Activated CD8-positive, alpha-beta memory T cell treated with anti-CD3 and anti-CD28 coated beads for 48 hours (primary cell): ENCODE measurements around the gene SOHLH2.

Experiments used
- DNase-seq, 3 experiments: peaks; one replicate each; pipeline ENCODE4 v3.0.0-alpha.2; 2020; ENCODE audit warnings: low read depth in 2 of 3, low spot score in 2 of 3

SOHLH2 gene, protein sequence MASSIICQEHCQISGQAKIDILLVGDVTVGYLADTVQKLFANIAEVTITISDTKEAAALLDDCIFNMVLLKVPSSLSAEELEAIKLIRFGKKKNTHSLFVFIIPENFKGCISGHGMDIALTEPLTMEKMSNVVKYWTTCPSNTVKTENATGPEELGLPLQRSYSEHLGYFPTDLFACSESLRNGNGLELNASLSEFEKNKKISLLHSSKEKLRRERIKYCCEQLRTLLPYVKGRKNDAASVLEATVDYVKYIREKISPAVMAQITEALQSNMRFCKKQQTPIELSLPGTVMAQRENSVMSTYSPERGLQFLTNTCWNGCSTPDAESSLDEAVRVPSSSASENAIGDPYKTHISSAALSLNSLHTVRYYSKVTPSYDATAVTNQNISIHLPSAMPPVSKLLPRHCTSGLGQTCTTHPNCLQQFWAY

DNA sequence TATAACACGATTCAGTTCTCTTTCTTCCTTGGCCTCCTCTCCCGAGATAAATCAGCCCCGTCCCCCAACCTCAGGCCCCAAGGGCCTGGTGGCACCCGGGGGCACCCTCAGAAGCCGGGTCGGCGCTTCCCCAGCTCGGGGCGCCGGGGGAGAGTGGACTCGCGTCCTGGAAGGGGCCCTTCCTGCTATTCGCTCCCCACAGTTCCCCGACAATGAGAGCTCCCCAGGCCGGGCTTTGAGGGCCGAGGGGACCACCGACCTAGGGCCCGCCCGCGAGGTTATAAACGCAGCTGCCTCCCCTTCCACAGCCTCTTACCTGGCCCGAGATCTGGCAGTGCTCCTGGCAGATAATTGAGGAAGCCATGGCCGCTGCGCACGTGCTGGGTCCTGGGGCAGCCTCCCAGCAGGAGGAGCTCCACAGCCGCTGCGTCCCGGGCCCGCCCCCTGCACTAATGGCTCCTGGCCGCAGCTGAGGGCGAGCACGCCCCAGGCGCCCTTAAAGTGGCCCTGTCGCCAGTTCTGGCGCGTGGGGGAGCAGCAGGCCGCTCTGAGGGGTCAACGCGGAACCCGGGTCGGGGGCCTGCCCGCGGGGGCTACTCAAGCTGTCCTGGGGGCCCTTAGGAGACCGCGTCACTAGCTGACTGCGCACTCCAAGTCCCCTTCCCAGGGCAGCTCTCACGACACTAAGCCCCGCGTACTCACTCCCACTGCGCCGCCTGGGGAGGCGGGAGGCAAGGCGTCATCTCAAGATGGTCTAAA is at the start of gene SOHLH2:
Gene SOHLH2 (minus strand): TSS at position 394 of the 759 bp plus-strand sequence. CDS start 30 bp downstream, at position 364.
- no peak for DNase-seq

DNA sequence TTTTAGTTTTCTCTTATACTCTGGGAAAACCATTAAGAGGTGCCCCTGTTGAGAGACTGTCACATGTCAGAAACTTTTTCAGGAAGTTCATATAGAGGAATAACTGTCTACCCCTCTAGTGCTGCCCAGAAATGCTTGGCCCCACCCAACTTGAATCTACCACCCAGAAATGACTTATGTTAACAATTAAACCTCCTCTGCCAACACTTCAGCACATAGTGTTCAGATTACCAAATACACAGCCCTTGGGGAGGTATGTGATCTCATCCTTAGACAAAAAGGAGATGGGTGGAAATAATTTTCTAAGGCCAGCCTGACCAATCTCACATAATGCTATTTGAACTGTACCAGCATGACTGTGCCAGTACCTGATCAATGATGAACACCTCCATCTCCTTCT is 47.6 kb upstream of the SOHLH2 start:
- no peak for DNase-seq

DNA sequence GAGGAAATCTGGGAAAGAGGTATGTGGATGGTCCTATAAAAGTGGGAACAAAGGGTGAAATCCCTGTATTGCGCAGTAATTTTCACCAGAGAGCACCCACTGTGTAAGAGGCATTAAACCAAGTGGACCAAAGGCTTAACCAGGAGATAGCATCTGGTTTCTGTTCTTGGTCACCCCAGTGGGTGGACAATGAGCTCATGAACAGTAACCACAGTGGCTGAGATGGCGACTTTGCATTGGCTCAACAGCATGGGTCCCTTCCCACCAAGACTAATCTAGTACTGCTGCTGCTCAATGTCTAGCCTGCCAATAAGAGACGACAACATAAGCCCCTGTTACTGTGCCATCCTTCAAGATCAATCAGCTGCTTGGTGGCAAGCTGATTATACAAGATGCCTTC is 46.7 kb upstream of the SOHLH2 start:
- no peak for DNase-seq

DNA sequence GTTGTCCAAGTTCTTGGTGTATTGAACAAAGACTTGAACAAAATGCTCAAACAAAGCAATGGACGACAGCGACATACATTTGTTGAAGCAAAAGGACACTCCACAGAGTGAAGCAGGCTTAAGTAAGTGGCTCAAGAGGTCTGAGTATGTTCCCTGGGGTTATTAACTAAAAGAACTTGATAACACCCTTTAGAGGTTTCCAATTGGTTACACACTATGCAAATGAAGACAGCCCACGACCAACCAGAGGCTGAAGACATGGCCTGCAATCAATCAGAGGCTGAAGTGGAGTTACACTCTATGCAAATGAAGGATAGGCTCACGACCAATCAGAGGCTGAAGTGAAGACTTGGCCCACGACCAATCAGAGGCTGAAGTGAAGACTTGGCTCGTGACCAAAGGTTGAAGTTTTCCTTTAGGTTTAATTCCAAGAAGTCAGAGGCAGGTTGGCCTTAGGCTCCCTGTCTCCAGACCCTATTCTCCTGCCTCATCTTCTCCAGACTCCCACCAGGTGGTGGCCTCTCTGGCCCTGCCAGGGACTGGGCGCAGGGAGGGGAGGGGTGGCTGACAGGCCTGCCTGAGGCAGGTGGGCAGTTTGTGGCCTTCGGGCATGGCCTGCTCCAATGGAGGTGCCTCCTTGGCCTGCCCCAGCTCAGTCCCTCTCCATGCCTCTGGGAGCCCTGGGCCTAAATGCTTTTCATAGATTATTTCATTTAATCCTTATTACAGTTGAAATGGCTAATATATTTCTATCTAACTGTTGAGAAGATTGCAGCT is 45.2 kb upstream of the SOHLH2 start:
- no peak for DNase-seq

DNA sequence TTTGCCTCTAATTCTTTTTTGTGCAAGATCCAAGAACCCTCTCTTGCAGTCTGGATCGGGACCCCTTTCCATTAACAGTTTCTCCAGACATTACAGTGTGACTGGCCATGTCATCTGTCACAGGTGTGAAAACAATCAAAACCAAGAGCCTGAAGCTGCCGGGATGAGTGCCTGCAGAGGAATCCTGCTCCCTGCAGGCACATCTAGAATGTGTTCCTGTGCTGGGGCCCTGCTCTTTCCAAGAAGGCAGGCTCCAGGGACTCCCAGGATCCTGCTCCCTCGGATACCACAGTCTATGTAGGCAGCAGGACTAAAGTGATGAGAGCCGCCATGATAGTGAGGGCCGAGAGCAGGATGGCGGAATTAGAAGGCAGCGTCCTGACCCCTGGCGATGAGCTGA is 44.5 kb upstream of the SOHLH2 start:
- no peak for DNase-seq

DNA sequence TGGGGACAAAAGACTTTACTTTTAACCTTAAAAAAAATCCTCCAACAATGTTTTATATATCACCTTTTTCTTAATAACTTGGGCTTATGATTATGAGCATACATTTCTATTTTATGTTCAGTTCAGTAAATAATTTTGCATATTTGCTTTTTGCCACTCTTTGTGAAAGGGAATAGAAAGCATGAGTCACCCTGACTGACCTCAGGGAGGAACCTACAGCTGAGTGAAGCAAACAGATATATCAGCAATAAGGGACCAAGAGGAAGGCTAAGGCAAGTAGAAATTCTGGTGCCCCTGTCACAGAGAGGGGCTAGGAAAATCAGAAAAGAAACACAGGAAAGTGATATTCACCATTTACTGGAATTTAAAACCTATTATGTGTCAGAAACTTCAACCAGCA is 37.2 kb upstream of the SOHLH2 start:
- no peak for DNase-seq

DNA sequence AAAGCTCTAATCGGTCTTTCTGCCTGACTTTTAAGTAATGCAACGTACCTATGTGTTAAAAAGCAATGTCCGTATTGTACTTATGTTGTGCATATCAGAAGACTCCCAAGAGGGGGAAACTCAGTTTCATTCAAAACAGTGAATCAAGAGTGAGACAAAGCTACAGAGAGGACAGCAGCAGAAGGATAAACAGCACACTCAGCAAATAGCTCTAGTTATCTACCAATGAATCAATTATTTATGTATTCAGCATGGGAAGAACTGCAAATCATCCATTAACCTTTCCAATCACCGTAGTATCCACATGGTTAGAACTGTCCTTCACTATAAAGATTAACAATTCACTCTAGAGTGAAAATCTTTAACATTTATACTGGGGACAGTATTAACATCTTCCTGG is 36.7 kb upstream of the SOHLH2 start:
- no peak for DNase-seq

DNA sequence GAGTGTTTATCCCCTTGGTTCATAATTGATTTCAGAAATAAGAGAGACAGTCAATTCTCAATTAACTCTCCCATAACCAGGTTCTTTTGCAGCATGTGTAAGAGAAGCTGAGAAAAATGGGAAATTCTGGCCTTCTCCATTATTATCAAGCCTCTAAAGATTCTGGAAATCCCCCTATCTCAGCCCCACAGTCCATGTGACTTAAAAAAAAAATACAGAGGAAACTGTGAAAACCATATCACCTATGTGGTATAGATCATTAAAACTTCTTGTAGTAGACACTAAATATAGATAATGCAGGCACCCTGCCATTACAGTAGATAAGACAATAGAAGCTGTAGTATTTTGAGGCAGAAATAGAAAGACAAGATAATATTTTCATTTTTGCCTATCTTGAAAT is 34.3 kb upstream of the SOHLH2 start:
- no peak for DNase-seq

DNA sequence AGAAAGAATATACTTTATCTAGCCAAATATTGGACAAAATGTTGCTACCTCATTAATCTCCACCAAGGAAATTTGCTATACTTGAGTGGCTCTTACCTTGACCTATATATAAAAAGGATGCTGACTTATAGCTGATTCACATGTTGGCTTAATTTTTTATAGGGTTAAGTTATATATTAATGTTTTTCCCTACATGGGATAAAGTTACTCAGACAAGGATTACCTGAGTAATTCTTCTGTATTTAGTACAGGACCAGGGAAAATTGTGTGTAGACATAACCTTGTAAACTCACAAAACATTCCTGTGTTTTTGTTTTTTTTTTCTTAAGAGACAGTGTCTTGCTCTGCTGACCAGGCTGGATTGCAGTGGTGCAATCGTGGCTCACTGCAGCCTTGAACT is 30.6 kb upstream of the SOHLH2 start:
- DNase-seq, result no peak

DNA sequence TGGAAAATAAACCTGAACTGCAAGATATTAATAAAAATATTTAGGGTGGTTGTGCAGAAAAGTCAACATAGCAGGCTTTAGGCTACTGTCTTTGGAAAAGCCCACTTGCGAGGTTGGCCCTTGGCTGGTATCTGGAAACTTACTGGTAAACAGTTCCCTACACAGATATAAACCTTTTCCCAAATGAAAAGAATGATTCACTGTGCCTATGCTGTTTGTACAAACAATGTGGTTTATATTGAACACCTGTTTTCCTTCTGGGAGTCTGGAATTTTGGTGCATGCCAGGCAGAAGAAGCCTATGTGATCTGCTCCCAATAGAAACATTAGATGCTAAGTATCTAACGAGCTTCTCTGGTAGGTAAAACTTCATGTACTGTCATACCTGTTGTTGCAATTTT is 29.7 kb upstream of the SOHLH2 start:
- no peak for DNase-seq

DNA sequence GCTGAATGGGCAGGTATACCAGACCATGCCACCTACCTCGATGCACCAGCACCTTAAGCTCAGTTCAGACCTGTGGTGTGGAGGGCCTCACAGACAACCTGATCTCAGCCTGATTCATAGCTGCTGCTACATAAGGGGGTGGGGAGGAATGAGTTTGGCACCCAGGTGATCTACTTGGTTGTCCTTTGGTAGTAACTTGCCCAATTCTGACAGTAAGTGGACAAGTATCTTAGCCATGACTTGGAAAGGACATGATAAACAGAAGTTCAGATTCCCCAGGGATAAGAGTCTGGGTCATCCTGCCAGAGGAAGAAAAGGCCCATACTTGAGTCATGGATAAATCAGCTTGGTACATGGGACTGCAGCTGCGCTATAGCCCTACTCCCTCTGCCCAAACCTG is 28.4 kb upstream of the SOHLH2 start:
- no peak for DNase-seq

DNA sequence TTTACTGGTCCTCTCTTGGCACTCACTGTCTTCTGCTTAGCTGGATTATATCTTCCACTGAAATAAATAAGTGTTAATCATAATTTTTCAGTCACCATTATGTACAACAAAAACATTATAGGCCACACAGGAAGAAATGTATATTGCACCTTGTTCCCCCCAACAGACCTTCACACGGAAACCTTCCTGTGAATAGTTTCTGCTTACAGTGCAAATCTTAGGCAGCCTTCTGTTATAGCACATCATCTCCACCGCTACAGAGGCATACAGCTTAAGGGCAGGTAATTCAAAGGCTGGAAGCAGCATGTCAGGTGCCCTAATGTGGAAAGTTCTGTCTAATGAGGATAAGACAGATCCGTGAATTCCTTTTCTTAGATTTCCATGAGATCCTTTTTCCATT is 16.9 kb upstream of the SOHLH2 start:
- DNase-seq, result no peak

DNA sequence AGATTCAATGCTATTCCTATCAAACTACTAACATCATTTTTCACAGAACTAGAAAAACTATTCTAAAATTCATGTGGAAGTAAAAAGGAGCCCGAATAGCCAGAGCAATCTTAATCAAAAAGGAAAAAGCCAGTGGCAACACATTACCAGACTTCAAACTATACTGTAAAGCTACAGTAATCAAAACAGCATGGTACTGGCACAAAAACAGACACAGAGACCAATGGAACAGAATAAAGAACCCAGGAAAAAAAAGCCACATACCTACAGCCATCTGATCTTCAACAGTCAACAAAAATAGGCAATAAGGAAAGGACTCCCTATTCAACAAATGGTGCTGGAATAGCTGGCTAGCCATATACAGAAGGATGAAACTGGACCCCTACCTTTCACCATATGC is 10.4 kb upstream of the SOHLH2 start:
- DNase-seq, result no peak

DNA sequence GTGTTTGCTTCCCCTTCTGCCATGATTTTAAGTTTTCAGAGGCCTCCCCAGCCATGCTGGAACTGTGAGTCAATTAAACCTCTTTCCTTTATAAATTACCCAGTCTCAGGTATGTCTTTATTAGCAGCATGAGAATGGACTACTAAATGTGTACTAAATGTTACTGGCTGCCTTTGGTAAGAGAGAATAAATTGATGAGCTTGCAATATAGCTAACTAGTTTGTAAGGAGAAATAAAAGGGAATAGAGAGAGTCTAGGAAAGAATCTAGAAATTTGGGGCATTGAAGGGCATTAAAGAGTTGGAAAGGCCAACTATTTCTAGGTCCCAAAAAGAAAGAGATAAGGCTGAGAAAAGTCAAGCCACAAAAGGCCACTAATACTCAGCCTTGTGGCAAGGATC is 5.5 kb upstream of the SOHLH2 start:
- DNase-seq, result no peak

DNA sequence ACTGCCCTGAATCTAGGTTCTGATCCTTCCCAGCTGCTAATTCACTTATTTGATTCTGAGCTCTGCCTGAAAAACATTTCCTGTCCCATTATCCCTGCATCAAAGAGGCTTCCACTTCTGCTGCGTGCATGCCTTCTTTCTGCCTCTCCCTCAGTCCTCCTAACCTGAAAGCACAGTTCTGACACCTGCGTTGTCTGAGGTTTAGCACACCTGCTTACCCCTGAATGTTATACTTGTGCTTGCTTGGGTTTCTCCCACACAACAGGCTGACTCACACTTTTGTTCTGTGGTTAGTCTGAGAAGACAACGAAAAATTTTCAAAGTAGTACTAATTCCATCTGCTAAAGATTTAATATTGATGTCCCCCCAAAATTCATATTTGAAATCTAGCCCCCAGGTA is 3.1 kb upstream of the SOHLH2 start:
- no peak for DNase-seq

DNA sequence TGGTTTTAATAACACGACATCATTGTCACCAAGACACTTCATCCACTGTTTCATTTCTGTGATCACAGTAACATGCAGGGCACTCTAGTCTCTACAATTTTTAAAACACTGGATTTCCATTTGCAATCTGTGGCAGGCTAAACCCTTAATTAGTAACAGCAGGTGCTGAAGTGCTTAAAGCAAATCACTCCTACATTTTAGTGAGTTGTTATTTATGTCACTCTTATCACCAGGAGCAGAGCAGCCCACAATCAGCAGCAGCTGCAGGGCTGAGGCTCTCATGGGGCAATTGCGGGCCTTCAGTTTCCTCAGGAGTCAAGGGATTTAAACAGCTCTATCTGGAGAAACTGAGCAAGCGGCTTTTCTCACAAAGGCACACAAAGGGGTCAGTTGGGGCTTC is 1.6 kb downstream of the SOHLH2 start:
- DNase-seq, result no peak

DNA sequence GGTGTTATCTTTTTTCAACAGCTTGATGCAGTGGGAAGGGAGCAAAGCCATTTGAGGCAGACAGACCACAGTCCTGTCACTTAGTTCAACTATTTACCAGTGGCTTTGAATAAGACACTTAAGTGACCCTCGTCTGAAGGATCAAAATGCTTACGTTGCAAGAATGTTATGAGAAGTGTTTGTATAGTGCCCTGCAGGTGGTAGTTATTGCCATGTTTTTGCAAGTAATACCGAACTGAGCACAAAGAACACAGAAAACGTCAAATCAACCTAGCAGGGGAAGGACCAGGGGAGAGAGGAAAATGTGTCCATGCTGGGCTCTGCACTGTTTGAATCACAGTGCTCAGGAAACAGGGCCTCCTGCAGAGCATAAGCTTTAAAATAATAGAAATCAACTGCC is 2.8 kb downstream of the SOHLH2 start:
- DNase-seq, result no peak

DNA sequence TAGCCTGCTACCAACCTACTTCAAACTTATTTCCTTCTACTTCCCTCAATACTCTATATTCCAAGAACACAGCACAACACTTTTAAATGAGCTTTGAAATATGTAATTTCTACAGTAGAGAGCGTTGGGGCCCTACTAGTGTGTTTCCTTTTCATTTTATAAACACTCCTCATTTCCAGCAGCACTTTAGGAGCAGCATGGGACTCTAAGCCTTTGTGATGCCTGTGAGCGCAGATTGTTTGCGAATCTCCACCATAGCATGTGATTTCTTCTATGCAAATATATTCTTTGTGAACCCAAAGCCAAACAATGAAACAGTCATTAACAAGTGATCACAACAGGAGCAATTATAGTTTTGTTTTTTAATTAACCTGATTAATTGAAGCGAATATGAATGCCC is 3.6 kb downstream of the SOHLH2 start:
- no peak for DNase-seq

DNA sequence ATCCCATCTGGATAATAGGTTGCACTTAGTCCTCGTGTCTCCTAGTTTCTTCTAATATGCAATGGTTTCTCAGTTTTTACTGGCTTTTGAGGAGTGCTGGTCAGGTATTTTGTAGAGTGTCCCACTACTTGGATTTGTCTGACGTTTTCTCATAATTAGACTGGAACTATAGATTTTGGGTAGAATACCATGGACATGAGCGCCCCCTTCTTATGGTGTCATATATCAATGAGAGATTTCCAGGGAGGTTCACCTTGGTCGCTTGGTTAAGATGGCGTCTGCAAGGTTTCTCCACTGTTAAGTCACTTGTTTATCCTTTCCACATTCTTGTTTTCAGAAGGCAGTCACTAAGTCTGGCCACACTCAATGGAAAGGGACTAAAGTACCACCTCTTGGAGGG is 6.7 kb downstream of the SOHLH2 start:
- DNase-seq, result no peak

DNA sequence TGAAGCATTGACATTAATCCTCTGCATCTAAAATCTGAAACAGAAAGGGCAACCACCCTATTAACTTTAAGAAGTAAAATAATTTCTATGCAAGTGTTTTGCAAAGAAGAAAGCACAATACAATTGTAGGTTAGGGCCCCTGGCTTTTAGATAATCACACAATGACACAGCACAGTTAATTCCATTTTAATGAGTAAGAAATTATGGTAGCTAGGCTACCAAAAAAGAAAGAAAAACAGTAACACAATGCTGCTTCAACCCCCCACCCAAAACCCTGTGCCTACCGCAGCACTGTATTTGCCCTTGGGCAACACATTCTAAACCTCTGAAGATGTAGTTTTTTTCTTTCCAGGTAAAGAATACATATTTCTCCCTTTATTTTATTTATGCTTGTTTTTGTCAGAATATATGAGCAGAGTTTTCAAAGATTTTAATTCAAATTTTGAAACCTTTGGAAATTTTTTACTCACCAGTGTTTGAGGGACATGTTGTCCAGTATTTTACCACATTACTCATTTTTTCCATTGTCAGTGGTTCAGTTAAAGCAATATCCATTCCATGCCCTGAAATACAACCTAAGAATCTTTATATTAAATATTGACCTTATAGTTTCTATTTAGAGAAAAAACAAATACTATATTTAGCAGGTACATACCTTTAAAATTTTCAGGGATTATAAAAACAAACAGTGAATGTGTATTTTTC is 21.1 kb downstream of the SOHLH2 start:
- no peak for DNase-seq

DNA sequence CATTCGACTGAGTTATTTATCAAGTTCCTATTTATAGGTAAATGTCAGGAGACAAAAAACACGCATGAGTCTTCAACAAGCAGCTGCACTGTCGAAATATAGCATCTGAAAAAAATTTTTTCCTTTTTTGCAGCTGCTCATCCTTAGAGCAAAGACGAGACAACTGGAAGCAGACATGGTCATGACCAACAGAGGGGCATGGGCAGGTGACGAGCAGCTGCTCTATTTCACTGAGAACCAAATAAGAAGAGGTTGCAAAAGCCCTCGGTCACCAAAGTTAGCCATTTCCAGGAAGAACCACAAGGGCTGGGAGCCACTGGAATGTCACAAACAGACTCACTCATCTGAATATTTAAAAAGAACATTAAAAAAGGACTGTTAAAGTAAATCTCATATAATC is 22.2 kb downstream of the SOHLH2 start:
- no peak for DNase-seq
